K562 (cell line): ENCODE measurements around the gene TMCC2. TPM values are rescaled to one million over a fixed set of nuclear protein-coding genes. Genes with fewer than 3 reads are reported as not detected.

ENCODE experiments used
- EP300 ChIP-seq: IDR thresholded peaks from 2 replicates; pipeline ENCODE4 v1.6.1; 2012; ENCODE audit warnings: low read length, improper control_type of control experiment
- GATA2 ChIP-seq: sonication (generic); formaldehyde crosslinking; IDR thresholded peaks from 2 replicates; pipeline ENCODE4 v1.4.0; 2020; ENCODE audit warnings: mild to moderate bottlenecking, missing genetic modification reagents
- LEF1 ChIP-seq: fragments of 450-650 bp; IDR thresholded peaks from 2 replicates; pipeline ENCODE4 v1.6.1; 2016; ENCODE audit warnings: mild to moderate bottlenecking
- MTA2 ChIP-seq: fragments of 450-650 bp; IDR thresholded peaks from 2 replicates; pipeline ENCODE4 v1.6.1; 2016; ENCODE audit warnings: low read depth
- MTF1 ChIP-seq: fragments of 250-450 bp; sonication (Bioruptor Pico); IDR thresholded peaks from 2 replicates; pipeline ENCODE4 v1.9.0; 2021; ENCODE audit warnings: moderate library complexity, mild to moderate bottlenecking, inconsistent platforms, borderline replicate concordance
- NFATC3 ChIP-seq: fragments of 450-650 bp; IDR thresholded peaks from 2 replicates; pipeline ENCODE4 v1.6.1; 2017; ENCODE audit warnings: mild to moderate bottlenecking
- RB1 ChIP-seq: fragments of 450-650 bp; IDR thresholded peaks from 2 replicates; pipeline ENCODE4 v1.6.1; 2017; ENCODE audit warnings: low read depth, mild to moderate bottlenecking
- RBM17 ChIP-seq: fragments of 200-400 bp; formaldehyde crosslinking; IDR thresholded peaks from 2 replicates; pipeline ENCODE4 v1.6.1; 2017; ENCODE audit warnings: low read depth, mild to moderate bottlenecking, low read length, borderline replicate concordance
- SIN3B ChIP-seq: fragments of 450-650 bp; IDR thresholded peaks from 2 replicates; pipeline ENCODE4 v1.6.1; 2017; ENCODE audit warnings: low read depth, mild to moderate bottlenecking, moderate library complexity
- TEAD4 ChIP-seq, 2 experiments: sonication (generic) in 1 of 2; formaldehyde crosslinking in 1 of 2; IDR thresholded peaks; 2 replicates each; pipeline versions ENCODE4 v1.6.1 to v1.8.0; 2012 to 2022; ENCODE audit warnings: borderline replicate concordance in 1 of 2, inconsistent platforms in 1 of 2, low read length in 1 of 2, mild to moderate bottlenecking in 1 of 2, missing genetic modification reagents in 1 of 2
- TSC22D4 ChIP-seq: fragments of 450-650 bp; IDR thresholded peaks from 2 replicates; pipeline ENCODE4 v1.6.1; 2016; ENCODE audit warnings: missing genetic modification characterization, missing biosample characterization, control low read depth
- XRCC4 ChIP-seq: IDR thresholded peaks from one replicate; pipeline ENCODE4 v1.6.1; 2011; ENCODE audit not compliant: insufficient read depth, insufficient read length; ENCODE audit errors: extremely low read depth
- ZNF384 ChIP-seq: IDR thresholded peaks from 2 replicates; pipeline ENCODE4 v1.6.1; 2012; ENCODE audit warnings: low read depth, low read length, improper control_type of control experiment
- ZNF436 ChIP-seq: fragments of 250-450, 450-650 bp; sonication (Bioruptor Pico); formaldehyde crosslinking; IDR thresholded peaks from 2 replicates; pipeline ENCODE4 v1.7.0; 2020; ENCODE audit warnings: mild to moderate bottlenecking
- ZNF79 ChIP-seq: fragments of 250-450 bp; sonication (Bioruptor Pico); IDR thresholded peaks from 2 replicates; pipeline ENCODE4 v1.4.0; 2020; ENCODE audit warnings: low read depth, mild to moderate bottlenecking, moderate library complexity
- polyA plus RNA-seq, 8 experiments: library from polyadenylated mRNA; depleted of rRNA in 4 of 8; stranded (reverse) in 5 of 8; unstranded in 3 of 8; fragments of >200 nt; fragmentation: Nextera tagmentation in 2 of 8; fragmentation: Illumina TruSeq in 1 of 8; extraction: Ambion mirVana in 2 of 8; extraction: Trizol in 1 of 8; gene quantifications; 2 replicates each; pipeline versions ENCODE4 v1.2.1 to v1.2.3, GENCODE V29; 2011 to 2014; ENCODE audit warnings: inconsistent platforms in 1 of 8, missing spikeins in 1 of 8
- total RNA-seq, 7 experiments: library from RNA; depleted of rRNA in 6 of 7; stranded (reverse); fragments of >200 nt in 6 of 7; fragmentation: Illumina TruSeq in 2 of 7; extraction: Trizol in 2 of 7; gene quantifications; 2 replicates each; pipeline versions ENCODE4 v1.2.1 to v1.2.3, GENCODE V29; 2011 to 2021; ENCODE audit warnings: low replicate concordance in 1 of 7
- TF ChIP-seq, protein P1 (sequence below): fragments of 150-350 bp; conservative IDR thresholded peaks from 2 replicates; pipeline ENCODE4 v1.6.1; 2014; ENCODE audit warnings: low read length
- TF ChIP-seq, protein P2 (sequence below): sonication (generic); formaldehyde crosslinking; IDR thresholded peaks from 2 replicates; pipeline ENCODE4 v1.8.1; 2023; ENCODE audit warnings: mild to moderate bottlenecking, missing genetic modification reagents, moderate library complexity
- TF ChIP-seq, protein P3 (sequence below): fragments of 250-450 bp; sonication (Bioruptor Pico); IDR thresholded peaks from 2 replicates; pipeline ENCODE4 v1.5.0; 2021; ENCODE audit warnings: mild to moderate bottlenecking, borderline replicate concordance
- TF ChIP-seq, protein P4 (sequence below): sonication (generic); formaldehyde crosslinking; IDR thresholded peaks from 2 replicates; pipeline ENCODE4 v1.8.1; 2022; ENCODE audit warnings: missing genetic modification reagents
- TF ChIP-seq, protein P5 (sequence below): fragments of 250-450 bp; sonication (Bioruptor Pico); IDR thresholded peaks from 2 replicates; pipeline ENCODE4 v1.5.0; 2021

TMCC2 gene
- total and polyA plus RNA-seq, 9 of the 15 experiments (the other 6 are each of a cell fraction or from before 2014, with no cell fraction given) = 0.06 to 1.8 (median 0.98) TPM

DNA sequence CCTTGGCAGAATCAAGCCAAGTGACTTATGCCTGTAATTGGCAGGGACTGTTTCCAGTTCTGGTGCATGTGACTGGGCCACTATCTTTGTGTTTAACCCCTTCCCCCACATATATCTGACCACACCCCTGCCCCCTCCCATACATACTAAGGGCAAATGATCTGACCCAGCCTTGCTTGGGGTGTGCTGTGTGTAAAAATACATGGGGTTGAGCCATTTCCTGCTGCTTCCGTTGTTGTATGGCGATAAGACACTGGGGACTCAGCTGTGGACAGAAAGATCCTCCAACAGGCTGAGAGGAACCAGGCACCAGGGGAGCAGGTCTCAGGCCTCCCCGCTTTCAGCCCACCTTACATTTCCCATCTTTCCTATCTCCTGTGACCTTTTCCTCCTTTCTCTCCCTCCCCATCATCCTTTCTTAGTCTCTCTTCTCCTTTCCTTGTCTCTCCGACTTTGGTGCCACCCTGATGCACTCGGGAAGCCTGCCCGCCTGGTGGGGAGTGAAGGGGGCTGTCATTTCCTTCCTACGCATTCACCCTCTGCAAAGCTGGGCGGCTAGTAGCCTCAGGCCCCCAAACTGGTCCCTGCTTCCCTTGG is 39.7 kb downstream of the TMCC2 start (continued):
- TF ChIP-seq NFATC3 = no peak
- TF ChIP-seq, protein P1, sequence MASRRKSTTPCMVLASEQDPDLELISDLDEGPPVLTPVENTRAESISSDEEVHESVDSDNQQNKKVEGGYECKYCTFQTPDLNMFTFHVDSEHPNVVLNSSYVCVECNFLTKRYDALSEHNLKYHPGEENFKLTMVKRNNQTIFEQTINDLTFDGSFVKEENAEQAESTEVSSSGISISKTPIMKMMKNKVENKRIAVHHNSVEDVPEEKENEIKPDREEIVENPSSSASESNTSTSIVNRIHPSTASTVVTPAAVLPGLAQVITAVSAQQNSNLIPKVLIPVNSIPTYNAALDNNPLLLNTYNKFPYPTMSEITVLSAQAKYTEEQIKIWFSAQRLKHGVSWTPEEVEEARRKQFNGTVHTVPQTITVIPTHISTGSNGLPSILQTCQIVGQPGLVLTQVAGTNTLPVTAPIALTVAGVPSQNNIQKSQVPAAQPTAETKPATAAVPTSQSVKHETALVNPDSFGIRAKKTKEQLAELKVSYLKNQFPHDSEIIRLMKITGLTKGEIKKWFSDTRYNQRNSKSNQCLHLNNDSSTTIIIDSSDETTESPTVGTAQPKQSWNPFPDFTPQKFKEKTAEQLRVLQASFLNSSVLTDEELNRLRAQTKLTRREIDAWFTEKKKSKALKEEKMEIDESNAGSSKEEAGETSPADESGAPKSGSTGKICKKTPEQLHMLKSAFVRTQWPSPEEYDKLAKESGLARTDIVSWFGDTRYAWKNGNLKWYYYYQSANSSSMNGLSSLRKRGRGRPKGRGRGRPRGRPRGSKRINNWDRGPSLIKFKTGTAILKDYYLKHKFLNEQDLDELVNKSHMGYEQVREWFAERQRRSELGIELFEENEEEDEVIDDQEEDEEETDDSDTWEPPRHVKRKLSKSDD = no peak
- TF ChIP-seq, protein P2, sequence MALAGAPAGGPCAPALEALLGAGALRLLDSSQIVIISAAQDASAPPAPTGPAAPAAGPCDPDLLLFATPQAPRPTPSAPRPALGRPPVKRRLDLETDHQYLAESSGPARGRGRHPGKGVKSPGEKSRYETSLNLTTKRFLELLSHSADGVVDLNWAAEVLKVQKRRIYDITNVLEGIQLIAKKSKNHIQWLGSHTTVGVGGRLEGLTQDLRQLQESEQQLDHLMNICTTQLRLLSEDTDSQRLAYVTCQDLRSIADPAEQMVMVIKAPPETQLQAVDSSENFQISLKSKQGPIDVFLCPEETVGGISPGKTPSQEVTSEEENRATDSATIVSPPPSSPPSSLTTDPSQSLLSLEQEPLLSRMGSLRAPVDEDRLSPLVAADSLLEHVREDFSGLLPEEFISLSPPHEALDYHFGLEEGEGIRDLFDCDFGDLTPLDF = no peak
- no peak for TF ChIP-seq MTF1 (CRISPR knock-in tag)
- no peak for TF ChIP-seq ZNF436 (CRISPR knock-in tag)
- TF ChIP-seq RB1 = no peak
- TF ChIP-seq MTA2 = no peak
- TF ChIP-seq, protein P3, sequence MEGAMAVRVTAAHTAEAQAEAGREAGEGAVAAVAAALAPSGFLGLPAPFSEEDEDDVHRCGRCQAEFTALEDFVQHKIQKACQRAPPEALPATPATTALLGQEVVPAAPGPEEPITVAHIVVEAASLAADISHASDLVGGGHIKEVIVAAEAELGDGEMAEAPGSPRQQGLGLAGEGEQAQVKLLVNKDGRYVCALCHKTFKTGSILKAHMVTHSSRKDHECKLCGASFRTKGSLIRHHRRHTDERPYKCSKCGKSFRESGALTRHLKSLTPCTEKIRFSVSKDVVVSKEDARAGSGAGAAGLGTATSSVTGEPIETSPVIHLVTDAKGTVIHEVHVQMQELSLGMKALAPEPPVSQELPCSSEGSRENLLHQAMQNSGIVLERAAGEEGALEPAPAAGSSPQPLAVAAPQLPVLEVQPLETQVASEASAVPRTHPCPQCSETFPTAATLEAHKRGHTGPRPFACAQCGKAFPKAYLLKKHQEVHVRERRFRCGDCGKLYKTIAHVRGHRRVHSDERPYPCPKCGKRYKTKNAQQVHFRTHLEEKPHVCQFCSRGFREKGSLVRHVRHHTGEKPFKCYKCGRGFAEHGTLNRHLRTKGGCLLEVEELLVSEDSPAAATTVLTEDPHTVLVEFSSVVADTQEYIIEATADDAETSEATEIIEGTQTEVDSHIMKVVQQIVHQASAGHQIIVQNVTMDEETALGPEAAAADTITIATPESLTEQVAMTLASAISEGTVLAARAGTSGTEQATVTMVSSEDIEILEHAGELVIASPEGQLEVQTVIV (CRISPR knock-in tag) = no peak
- TF ChIP-seq LEF1 = peak; percentile 56; the same call in 1 of the 2 replicates
- TF ChIP-seq TEAD4 (IDR thresholded peaks at IDR 0.05; ENCODE audit: low read length) = peak; percentile 59; the same call in 1 of the 2 replicates
- no peak for TF ChIP-seq TEAD4 (CRISPR knock-in tag; IDR thresholded peaks at IDR 0.05; ENCODE audit: borderline replicate concordance)
- TF ChIP-seq EP300 = peak; percentile 78; the same call in 1 of the 2 replicates
- TF ChIP-seq TSC22D4 (tag) = no peak
- TF ChIP-seq RBM17 = no peak
- TF ChIP-seq SIN3B = no peak
- no peak for TF ChIP-seq ZNF79 (CRISPR knock-in tag)
- no peak for TF ChIP-seq XRCC4
- TF ChIP-seq ZNF384 = no peak
- no peak for TF ChIP-seq GATA2
- TF ChIP-seq, protein P4, sequence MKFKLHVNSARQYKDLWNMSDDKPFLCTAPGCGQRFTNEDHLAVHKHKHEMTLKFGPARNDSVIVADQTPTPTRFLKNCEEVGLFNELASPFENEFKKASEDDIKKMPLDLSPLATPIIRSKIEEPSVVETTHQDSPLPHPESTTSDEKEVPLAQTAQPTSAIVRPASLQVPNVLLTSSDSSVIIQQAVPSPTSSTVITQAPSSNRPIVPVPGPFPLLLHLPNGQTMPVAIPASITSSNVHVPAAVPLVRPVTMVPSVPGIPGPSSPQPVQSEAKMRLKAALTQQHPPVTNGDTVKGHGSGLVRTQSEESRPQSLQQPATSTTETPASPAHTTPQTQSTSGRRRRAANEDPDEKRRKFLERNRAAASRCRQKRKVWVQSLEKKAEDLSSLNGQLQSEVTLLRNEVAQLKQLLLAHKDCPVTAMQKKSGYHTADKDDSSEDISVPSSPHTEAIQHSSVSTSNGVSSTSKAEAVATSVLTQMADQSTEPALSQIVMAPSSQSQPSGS = no peak
- TF ChIP-seq, protein P5, sequence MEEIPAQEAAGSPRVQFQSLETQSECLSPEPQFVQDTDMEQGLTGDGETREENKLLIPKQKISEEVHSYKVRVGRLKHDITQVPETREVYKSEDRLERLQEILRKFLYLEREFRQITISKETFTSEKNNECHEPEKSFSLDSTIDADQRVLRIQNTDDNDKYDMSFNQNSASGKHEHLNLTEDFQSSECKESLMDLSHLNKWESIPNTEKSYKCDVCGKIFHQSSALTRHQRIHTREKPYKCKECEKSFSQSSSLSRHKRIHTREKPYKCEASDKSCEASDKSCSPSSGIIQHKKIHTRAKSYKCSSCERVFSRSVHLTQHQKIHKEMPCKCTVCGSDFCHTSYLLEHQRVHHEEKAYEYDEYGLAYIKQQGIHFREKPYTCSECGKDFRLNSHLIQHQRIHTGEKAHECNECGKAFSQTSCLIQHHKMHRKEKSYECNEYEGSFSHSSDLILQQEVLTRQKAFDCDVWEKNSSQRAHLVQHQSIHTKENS = no peak
